ENCODE measurements around the gene CYREN. TPM values are rescaled to one million over a fixed set of nuclear protein-coding genes. Genes with fewer than 3 reads are reported as not detected.

CYREN gene
- total RNA-seq, 1 experiment from 2014 or later: 70.5 TPM

GRCh38 chr7:135189221-135189662 is 18.7 kb upstream of the CYREN start:
- Histone ChIP-seq H3K9me2 (ENCODE audit: insufficient read depth) (no peaks in the 10 kb centered on the region), H3K9me3 (ENCODE audit: insufficient read depth, low read depth) (no peaks in the 10 kb centered on the region), H2AFZ (no peak overlapping the region), H3K27ac (no peak overlapping the region), H3K4me1 (replicated peaks; ENCODE audit: insufficient read depth) (no peaks in the 10 kb centered on the region), H3K4me2 (no peak overlapping the region), H3K4me3 (no peak overlapping the region), H3K27me3 (ENCODE audit: insufficient read depth, low read depth) (no peaks in the 10 kb centered on the region), H3F3A (ENCODE audit: insufficient read depth, low read depth) (no peaks in the 10 kb centered on the region), H3K79me2 (ENCODE audit: low read depth) (no peaks in the 10 kb centered on the region), H4K20me1 (ENCODE audit: insufficient read depth) (no peaks in the 10 kb centered on the region), H3K36me3 (ENCODE audit: low read depth) (no peaks in the 10 kb centered on the region)
- ChIA-PET POLR2A (ENCODE audit: unreplicated experiment) (no interaction called here), CTCF (no interaction called here)
- TF ChIP-seq, protein P1, sequence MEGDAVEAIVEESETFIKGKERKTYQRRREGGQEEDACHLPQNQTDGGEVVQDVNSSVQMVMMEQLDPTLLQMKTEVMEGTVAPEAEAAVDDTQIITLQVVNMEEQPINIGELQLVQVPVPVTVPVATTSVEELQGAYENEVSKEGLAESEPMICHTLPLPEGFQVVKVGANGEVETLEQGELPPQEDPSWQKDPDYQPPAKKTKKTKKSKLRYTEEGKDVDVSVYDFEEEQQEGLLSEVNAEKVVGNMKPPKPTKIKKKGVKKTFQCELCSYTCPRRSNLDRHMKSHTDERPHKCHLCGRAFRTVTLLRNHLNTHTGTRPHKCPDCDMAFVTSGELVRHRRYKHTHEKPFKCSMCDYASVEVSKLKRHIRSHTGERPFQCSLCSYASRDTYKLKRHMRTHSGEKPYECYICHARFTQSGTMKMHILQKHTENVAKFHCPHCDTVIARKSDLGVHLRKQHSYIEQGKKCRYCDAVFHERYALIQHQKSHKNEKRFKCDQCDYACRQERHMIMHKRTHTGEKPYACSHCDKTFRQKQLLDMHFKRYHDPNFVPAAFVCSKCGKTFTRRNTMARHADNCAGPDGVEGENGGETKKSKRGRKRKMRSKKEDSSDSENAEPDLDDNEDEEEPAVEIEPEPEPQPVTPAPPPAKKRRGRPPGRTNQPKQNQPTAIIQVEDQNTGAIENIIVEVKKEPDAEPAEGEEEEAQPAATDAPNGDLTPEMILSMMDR (conservative IDR thresholded peaks at IDR 0.05): no peak
- TF ChIP-seq EZH2 (IDR thresholded peaks at IDR 0.05; ENCODE audit: low read depth): no peak
- intact Hi-C loops (cut with micrococcal nuclease; ENCODE audit: unreplicated experiment): no loop called here
- BruUV-seq (replicated peaks): no TSS peak
- DNase-seq: no peak

- Histone ChIP-seq H3K4me1 (replicated peaks; ENCODE audit: insufficient read depth) (no peaks in the 10 kb centered on the region), H3K9me3 (ENCODE audit: insufficient read depth, low read depth) (no peaks in the 10 kb centered on the region), H3F3A (ENCODE audit: insufficient read depth, low read depth) (no peaks in the 10 kb centered on the region), H3K27me3 (ENCODE audit: insufficient read depth, low read depth) (no peaks in the 10 kb centered on the region), H2AFZ (no peak overlapping the region), H3K9me2 (ENCODE audit: insufficient read depth) (no peaks in the 10 kb centered on the region), H3K4me3 (no peak overlapping the region), H3K4me2 (no peak overlapping the region), H3K27ac (no peak overlapping the region), H4K20me1 (ENCODE audit: insufficient read depth) (no peaks in the 10 kb centered on the region), H3K79me2 (ENCODE audit: low read depth) (no peaks in the 10 kb centered on the region), H3K36me3 (ENCODE audit: low read depth) (no peaks in the 10 kb centered on the region)
- POLR2A ChIA-PET (ENCODE audit: unreplicated experiment): no interaction called here
- intact Hi-C loops (cut with micrococcal nuclease; ENCODE audit: unreplicated experiment): no loop called here
- DNase-seq: peak in 1 of 2 experiments; percentile 5
- BruUV-seq (replicated peaks): no TSS peak
- TF ChIP-seq EZH2 (IDR thresholded peaks at IDR 0.05; ENCODE audit: low read depth): no peak
- TF ChIP-seq, protein P1 (conservative IDR thresholded peaks at IDR 0.05): no peak
- CTCF ChIA-PET: no interaction called here
These were observed 17.9 kb upstream of the CYREN start for GRCh38 chr7:135188298-135188984.

DNA sequence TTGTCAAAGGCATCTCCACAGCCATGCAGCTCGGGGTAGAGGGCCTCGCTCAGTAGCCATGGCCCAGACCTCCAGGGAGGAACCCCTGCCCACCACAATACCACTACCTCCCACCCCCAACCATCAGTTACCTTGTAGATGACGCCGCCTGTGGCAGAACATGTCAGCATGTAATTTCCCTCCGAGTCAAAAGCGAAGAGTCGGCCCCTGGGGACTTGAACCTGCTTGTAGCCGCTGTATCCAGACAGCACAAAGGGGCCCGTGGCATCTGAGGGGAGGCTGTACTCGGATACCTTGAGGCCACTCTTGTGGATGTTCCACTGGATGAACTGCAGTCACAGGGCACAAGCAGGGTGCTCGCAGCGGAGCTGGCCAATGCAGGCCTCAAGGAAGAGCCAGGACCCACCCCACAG is 16.3 kb upstream of the CYREN start:
- CTCF ChIA-PET: no interaction called here
- TF ChIP-seq, protein P1 (conservative IDR thresholded peaks at IDR 0.05): no peak
- TF ChIP-seq EZH2 (IDR thresholded peaks at IDR 0.05; ENCODE audit: low read depth): no peak

More for the DNA sequence above, 16.3 kb upstream of the CYREN start:
- Histone ChIP-seq H3K4me1 (replicated peaks; ENCODE audit: insufficient read depth) (no peaks in the 10 kb centered on the region), H3K9me2 (ENCODE audit: insufficient read depth) (no peaks in the 10 kb centered on the region), H3K4me2 (no peak overlapping the region), H4K20me1 (ENCODE audit: insufficient read depth) (no peaks in the 10 kb centered on the region), H3K27ac (no peak overlapping the region), H3F3A (ENCODE audit: insufficient read depth, low read depth) (no peaks in the 10 kb centered on the region), H3K4me3 (no peak overlapping the region), H3K79me2 (ENCODE audit: low read depth) (no peaks in the 10 kb centered on the region), H3K9me3 (ENCODE audit: insufficient read depth, low read depth) (peaks cover 6% of the 10 kb centered on the region), H3K27me3 (ENCODE audit: insufficient read depth, low read depth) (no peaks in the 10 kb centered on the region), H3K36me3 (ENCODE audit: low read depth) (no peaks in the 10 kb centered on the region), H2AFZ (no peak overlapping the region)
- intact Hi-C loops (cut with micrococcal nuclease; ENCODE audit: unreplicated experiment): no loop called here
- BruUV-seq (replicated peaks): no TSS peak
- POLR2A ChIA-PET (ENCODE audit: unreplicated experiment): no interaction called here
- no peak for DNase-seq
